ENCODE results near the gene PRKAG2. TPM values are rescaled to one million over a fixed set of nuclear protein-coding genes. Genes with fewer than 3 reads are reported as not detected.

Gene PRKAG2
- total and polyA plus RNA-seq, 2 of the 13 experiments (the other 11 are each of a cell fraction or from before 2014, with no cell fraction given), result 0.90 to 1.3 TPM

GRCh38 chr7:151684408-151685175, 192.3 kb downstream of the PRKAG2 start:
- ATAC-seq (no peak), FAIRE-seq (no peak), DNase-seq (ENCODE audit: low spot score) (no peak)
- H3K27me3 ChIP-seq (ENCODE audit: control insufficient read depth in 1 of 2, insufficient read depth in 2 of 2, low read length in 2 of 2), result peaks cover 0 to 16% of the 10 kb centered on the region in 2 experiments; a peak in 1 of 5 replicates
- TF ChIP-seq MXD3 (CRISPR knock-in tag; IDR thresholded peaks at IDR 0.05) (no peak), ZC3H4 (CRISPR knock-in tag; IDR thresholded peaks at IDR 0.05; ENCODE audit: borderline replicate concordance) (no peak), CEBPB (IDR thresholded peaks at IDR 0.05; ENCODE audit: borderline replicate concordance, low read depth, low read length) (no peak)
- WGBS (ENCODE audit: low lambda C conversion rate), result 41% methylated on average over 6 of the region's 13 CpGs
- in situ Hi-C loops (cut with HindIII; ENCODE audit: extremely low pct_ligation_motif_present, low pct_unique_long_range_greater_than_20kb) (no loop called here), intact Hi-C loops (cut with micrococcal nuclease; ENCODE audit: unreplicated experiment) (no loop called here)
- no peak overlapping the region for H2AFZ ChIP-seq (ENCODE audit: low read length)
- H4K20me1 ChIP-seq (ENCODE audit: insufficient read depth, low read length), result no peaks in the 10 kb centered on the region
- no peaks in the 10 kb centered on the region for H3K36me3 ChIP-seq (replicated peaks in 1 of 2; ENCODE audit: control insufficient read depth in 1 of 2, insufficient read depth in 2 of 2, low read length in 2 of 2)
- no peaks in the 10 kb centered on the region for H3K9me3 ChIP-seq (ENCODE audit: low read length)
- no TSS peak for BruUV-seq (replicated peaks)
- ChIA-PET POLR2A (no interaction called here), CTCF (ENCODE audit: low intra/inter-chr PET ratio, low total read pairs) (no interaction called here)
- H3K4me3 ChIP-seq (replicated peaks in 1 of 3; ENCODE audit: insufficient read depth in 1 of 3, low read depth in 2 of 3, low read length in 3 of 3), result no peak overlapping the region
- H3K4me2 ChIP-seq (ENCODE audit: low read depth, low read length), result no peak overlapping the region
- no peak overlapping the region for H3K9ac ChIP-seq (ENCODE audit: insufficient read depth, low read depth, low read length)
- no peaks in the 10 kb centered on the region for H3K79me2 ChIP-seq (ENCODE audit: insufficient read depth, low read length)
- H3K4me1 ChIP-seq (ENCODE audit: insufficient read depth, low read length), result peaks cover 12% of the 10 kb centered on the region
- H3K27ac ChIP-seq (ENCODE audit: extremely low read length, insufficient read depth, low read length), result no peak overlapping the region

GRCh38 chr7:151683615-151684407, 193.1 kb downstream of the PRKAG2 start:
- in situ Hi-C loops (cut with HindIII; ENCODE audit: extremely low pct_ligation_motif_present, low pct_unique_long_range_greater_than_20kb), result no loop called here
- Histone ChIP-seq H3K4me1 (ENCODE audit: insufficient read depth, low read length) (peaks cover 12% of the 10 kb centered on the region), H2AFZ (ENCODE audit: low read length) (no peak overlapping the region), H3K4me3 (replicated peaks in 1 of 3; ENCODE audit: insufficient read depth in 1 of 3, low read depth in 2 of 3, low read length in 3 of 3) (no peak overlapping the region), H3K27me3 (ENCODE audit: control insufficient read depth in 1 of 2, insufficient read depth in 2 of 2, low read length in 2 of 2) (peaks cover 0 to 15% of the 10 kb centered on the region in 2 experiments; a peak in 1 of 5 replicates), H3K4me2 (ENCODE audit: low read depth, low read length) (no peak overlapping the region), H3K9ac (ENCODE audit: insufficient read depth, low read depth, low read length) (no peak overlapping the region), H3K36me3 (replicated peaks in 1 of 2; ENCODE audit: control insufficient read depth in 1 of 2, insufficient read depth in 2 of 2, low read length in 2 of 2) (no peaks in the 10 kb centered on the region), H3K27ac (ENCODE audit: extremely low read length, insufficient read depth, low read length) (no peak overlapping the region), H3K9me3 (ENCODE audit: low read length) (no peaks in the 10 kb centered on the region), H4K20me1 (ENCODE audit: insufficient read depth, low read length) (no peaks in the 10 kb centered on the region), H3K79me2 (ENCODE audit: insufficient read depth, low read length) (no peaks in the 10 kb centered on the region)
- FAIRE-seq (no peak), ATAC-seq (no peak), DNase-seq (ENCODE audit: low spot score) (no peak)
- TF ChIP-seq HIVEP1 (CRISPR knock-in tag; IDR thresholded peaks at IDR 0.05), result no peak
- TF ChIP-seq MYNN (CRISPR knock-in tag; IDR thresholded peaks at IDR 0.05; ENCODE audit: low read depth), result no peak
- TF ChIP-seq DMTF1 (CRISPR knock-in tag; IDR thresholded peaks at IDR 0.05), result no peak
- CTCF ChIA-PET (ENCODE audit: low intra/inter-chr PET ratio, low total read pairs), result no interaction called here
- intact Hi-C loops (cut with micrococcal nuclease; ENCODE audit: unreplicated experiment), result no loop called here
- POLR2A ChIA-PET, result no interaction called here
- 55% methylated on average over 14 of the region's 18 CpGs for WGBS (ENCODE audit: low lambda C conversion rate)
- no TSS peak for BruUV-seq (replicated peaks)
